RPMI8226 (cell line): ENCODE results near the gene TMEM35A.
"Not testable (repeated sequence)": the region's sequence is repeated elsewhere in the genome, so short reads cannot be mapped to it uniquely, and the experiment has no call there.

Source experiments
- DNase-seq: peaks from one replicate; pipeline ENCODE4 v3.0.0-alpha.2; 2015

The TMEM35A gene, protein sequence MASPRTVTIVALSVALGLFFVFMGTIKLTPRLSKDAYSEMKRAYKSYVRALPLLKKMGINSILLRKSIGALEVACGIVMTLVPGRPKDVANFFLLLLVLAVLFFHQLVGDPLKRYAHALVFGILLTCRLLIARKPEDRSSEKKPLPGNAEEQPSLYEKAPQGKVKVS

DNA sequence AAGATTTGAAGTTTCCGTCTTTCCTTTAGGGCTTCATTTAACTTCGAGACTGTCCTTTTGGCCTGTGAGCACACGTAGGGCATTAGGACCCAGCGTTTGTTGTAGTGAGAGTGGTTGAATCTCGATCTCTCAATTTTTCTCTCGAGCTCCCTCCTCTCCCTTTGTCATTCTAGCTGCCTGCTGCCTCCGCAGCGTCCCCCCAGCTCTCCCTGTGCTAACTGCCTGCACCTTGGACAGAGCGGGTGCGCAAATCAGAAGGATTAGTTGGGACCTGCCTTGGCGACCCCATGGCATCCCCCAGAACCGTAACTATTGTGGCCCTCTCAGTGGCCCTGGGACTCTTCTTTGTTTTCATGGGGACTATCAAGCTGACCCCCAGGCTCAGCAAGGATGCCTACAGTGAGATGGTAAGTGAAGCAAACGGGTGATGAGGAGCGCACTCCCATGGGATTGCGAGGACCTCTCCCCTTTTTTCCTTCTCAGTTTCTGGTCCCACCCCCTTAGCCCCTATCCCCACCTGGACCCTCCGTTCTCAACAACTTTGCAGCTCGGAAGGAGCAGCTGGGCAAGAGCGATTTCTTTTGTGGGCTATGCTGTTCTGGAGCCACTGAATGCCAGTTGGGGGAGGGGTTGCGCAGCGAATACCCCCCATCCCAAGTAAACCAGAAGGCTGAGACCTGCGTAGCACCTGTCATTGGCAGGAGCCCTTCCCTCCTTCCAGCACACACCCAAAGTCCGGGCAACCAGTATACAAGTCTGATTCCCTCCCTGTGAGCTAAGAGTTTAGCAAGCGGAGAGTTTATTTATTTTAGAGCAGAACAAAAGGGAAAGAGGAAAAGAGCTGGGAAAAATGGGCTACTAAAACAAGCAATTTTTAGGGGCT is at the start of gene TMEM35A:
Gene TMEM35A, plus strand, starts transcription at position 164 of the 883 bp plus-strand sequence. Its CDS starts 124 bp downstream, at position 288.
- no peak for DNase-seq

DNA sequence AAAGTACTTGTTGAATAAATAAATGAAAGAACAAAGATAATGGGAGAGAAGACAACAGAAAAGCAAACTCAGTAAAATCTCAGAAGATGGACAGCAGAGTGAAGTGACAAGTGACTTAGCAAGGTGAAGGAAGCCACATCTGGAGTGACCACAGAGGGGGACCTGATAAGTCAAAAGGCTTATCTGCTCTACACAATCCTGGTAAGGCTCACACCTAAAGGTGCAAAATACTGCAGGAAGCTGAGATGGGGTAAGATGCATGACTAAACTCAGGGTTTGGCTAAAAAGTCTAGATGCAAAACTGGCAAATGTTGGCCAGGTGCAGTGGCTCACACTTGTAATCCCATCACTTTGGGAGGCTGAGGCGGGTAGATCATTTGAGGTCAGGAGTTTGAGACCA is 49.0 kb upstream of the TMEM35A start:
- no peak for DNase-seq

DNA sequence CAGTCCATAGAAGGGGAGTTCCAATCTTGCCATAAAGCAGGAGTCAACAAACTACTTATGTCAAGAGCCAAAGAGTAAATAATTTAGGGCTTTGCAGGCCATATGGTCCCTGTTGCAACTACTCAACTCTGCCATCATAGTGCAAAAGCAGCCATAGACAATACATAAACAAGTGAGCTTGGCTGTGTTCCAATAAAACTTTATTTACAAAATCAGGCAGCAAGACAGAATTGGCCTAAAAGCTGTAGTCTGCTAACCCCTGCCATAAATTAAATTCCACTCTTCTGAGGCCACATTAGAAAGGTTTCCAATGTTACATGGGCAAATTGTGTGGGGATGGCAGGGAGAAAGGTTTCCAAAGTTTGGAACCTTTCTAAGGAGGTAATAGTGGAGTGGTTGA is 41.4 kb upstream of the TMEM35A start:
- DNase-seq = no peak

DNA sequence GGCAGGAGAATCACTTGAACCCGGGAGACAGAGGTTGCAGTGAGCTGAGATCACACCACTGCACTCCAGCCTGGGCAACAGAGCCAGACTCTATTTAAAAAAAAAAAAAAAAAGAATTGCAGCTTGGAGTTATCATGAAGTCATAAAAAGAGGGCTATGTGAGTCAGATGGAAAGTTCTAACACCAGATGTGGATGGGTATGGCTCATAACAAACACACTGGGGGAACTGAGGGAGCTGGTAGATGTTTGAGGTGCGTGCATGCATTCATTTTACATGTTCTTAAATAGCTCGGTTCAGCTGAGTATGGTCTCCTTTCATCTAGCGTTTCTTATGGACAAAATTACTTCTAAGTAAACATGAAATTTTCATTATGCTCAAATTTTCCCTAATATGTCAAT is 38.5 kb upstream of the TMEM35A start:
- no peak for DNase-seq

DNA sequence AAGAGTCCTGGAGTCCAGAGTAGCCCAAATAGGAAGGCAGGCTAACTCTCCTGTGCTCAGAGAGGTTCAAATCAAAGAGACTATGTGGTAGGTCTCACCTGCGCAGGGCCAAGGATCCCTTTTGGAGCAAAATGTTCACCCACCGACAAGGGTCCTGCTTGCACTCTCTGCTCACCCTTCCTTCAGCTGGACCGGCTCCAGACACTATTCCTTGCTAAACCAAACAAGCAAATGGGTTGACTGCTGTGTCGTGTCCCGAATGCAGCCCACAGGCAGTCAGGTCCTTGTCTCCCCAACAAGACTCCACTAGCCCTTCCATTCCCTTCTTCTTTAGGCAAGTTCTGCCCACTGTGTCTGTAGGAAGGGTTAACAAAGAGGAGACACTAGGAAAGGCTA is 27.5 kb upstream of the TMEM35A start:
- DNase-seq = no peak

DNA sequence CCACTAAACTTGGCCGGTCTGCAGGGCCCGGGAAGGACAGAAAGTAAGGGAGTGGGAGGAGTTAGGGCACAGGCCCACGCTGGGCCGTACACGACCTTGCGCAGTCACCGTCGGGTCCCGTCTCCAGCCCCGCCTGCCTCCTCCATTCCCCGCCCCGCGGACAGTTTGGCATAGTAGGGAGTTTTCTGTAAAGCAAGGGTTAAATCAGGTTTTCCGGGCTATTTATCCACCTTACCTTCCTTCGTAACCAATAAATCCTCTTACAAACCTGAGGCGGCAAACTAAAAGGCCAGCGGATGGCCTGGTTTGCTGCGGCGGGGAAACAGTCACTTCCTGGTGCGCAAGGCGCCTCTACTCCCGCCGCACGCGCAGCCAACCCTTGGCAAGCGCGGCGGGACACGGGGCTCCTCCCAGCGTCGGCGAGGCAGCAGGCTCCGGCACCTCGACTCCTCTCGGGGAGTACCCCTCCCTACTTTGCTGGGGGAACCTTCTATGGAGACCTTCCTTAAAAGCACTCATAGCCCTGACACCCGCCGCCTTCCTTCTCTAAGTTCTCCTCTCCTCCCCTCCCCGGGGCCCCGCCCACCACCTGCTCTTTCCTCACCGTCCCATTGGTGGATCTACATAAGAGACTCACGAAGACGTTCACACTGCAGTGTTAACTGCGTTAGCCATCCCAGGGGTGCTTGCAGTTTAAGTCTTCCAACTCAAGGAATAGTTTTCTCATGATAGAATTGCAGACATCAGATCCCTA is 27.0 kb upstream of the TMEM35A start, which contains the start of gene TRMT2B:
Gene TRMT2B, minus strand, starts transcription at position 563 of the 754 bp plus-strand sequence. CDS start 9,822 bp downstream, outside the sequence.
- DNase-seq = peak; percentile 82

DNA sequence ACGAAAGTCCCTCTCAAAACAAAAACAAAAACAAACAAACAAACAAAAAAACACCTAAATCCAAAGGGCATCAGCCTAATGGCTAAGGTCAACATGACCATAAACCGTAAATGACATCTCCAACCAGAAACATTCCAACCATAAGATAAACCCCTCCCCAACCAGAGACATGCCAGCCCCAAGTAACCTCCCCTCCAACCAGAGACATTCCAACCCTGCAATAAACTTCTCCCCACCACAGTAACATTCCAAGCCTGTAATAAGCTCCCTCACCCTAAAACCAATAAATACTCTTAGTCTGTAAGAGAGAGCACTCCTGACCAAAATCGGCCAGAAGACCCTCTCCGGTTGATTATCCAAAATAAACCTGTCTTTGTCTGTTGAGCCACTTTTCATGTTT is 22.1 kb upstream of the TMEM35A start:
- DNase-seq = not testable (repeated sequence)

DNA sequence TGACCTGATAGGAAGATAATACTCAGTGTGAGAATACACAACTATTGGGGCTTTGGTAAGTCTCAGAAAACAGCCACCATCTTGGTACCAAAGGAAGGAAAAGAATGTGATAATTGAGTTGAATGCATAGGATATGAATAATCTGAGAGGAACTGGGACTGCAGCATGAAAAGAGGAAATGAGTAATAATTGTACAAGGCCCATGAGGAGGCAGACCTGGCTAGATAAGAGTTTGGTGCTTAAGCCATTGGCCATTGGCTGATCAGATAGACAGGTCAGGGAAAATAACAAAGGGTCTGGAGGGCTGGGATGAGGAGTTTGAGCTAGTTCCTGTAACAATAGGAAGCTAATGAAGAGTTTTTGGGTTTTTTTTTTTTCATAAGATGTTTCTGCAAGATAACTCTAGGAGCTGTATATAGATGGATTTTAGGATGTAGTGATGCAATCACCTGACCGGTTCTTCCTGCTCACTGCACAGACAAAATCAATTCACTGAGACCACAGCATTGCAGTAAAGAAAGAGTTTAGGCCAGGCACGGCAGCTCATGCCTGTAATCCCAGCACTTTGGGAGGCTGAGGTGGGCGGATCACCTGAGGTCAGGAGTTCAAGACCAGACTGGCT is 21.5 kb upstream of the TMEM35A start:
- DNase-seq = no peak

DNA sequence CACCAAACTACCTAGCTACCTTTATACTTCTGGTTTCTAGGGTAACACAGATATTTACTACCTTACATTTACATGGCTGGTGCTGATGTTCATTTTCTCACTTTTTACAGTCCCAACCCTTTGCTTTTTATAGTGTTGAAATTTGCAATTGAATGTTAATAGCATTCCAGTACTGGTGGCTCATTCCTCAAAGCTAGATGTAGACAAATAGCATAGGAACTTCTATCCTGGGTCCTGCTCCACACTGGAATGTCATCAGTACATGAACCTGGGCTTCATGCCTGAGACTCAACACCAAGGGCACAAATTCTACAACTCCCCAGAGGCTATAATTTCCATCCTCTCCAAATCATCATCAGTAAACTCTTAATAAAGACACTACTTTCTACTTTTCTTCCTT is 16.5 kb upstream of the TMEM35A start:
- no peak for DNase-seq

DNA sequence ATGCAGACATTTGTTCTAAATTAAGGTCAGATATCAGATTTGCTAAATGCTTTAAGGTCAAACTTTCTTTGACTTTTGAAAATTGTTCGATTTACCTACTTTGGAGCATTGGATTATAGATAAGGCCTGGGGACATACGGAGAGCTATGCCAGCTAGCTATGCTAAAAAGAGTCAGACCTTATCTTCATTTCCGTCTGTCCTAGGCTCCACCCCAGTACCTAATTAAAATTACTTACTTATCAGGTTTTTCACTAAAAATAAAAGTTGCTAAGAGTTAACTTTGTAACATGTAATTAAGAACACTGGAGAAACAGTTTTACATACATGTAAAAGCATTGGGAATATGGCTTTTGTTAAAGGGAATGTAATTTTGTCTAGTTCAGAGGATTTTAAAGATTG is 7.1 kb upstream of the TMEM35A start:
- DNase-seq = no peak

DNA sequence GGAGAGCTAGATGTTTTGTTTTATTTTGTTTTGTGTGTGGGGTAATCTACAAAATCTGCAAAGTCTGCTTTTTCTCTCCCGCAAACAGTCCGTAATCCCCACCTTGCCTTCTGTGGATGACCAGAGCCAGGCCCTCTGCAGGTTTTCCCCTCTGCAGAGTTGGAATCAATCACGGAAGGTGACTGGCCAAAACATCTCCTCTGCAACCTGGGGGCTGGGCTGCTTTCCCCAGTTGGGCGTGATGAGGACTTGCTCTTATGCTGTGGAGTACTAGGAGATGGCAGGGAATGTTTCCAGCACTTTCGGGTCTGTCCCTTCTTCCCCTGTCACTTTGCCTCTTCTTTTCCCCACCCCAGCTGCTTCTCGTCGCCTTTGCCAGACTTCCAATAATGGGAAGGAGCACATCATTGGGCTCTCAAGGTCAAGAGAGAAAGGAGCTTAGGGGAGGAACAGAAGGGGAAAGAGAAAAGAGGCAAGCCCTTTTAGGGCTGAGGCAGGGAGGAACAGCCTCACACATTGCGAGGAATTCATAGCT is 1.1 kb downstream of the TMEM35A start:
- no peak for DNase-seq

DNA sequence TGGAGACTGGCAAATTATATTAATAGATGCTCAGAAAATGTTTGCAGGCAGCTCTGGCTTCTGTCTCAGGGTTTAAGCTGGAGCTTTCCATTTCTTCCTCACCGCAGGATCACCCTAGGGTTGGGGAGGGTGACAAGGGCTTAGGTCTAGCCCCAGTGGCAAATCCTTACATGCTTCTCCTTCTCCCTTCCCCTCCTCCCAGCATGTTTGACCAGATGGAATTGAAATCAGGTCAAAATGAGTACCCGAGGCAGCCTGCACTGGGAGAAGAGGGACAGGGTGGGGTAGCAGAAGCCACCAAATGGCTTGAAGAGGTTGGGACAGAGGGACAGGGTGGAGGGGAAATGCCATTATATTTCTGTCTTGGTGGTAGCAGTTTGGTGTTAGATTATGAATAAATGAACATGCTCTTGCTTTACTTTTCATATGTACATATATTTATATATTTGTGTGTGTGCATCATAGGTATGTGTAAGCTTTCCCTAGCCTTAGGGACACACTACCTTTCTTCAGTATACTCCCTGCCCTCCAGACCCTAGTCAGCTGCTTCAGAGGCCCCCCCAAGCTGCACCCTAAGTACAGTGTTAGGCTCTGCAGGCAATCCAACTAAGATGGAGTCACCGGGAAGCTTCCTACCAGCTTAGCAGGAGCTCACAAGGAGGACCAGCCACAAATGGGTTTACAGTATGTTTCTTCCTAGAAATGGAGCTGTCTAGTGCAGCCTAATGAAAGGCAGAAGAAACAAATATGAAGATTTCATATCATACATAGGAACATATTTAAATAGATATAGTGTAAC is 1.8 kb downstream of the TMEM35A start:
- DNase-seq = no peak

DNA sequence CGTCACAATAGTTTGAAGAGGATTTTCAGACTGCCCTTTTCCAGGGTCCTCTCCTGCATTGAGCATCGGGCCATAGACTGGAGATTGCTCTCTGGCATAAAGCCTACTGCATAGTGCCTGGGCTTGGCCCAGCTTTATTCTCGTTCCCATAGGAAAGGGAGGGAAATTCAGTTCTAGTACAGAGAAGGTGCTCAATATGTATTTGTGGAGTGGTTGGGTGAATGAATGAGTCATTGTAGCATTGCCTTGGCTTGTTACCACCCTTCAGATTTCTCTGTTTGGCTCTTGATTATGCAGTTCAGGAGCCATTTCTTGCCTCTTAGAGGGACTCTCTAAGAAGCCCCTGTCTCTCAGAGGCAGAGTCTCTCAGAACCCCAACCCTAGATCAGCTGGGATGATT is 2.6 kb downstream of the TMEM35A start:
- DNase-seq = no peak

DNA sequence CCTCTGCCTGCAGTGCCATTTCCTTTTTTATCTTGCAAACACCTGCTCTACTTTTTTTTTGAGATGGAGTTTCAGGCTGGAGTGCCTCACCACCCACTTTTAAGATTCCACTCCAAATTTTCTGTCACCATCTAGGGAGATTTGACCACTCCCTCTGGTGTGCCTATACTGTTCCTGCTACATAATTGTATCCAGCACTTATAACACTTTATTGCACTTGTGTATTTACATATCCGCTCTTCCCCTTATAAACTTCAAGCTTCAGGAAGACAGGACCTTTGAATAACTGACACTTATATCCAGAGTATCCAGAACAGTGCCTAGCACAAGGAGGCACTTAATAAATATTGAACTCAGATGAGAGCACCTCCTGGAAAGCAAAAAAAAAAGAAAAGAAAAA is 13.1 kb downstream of the TMEM35A start:
- no peak for DNase-seq

DNA sequence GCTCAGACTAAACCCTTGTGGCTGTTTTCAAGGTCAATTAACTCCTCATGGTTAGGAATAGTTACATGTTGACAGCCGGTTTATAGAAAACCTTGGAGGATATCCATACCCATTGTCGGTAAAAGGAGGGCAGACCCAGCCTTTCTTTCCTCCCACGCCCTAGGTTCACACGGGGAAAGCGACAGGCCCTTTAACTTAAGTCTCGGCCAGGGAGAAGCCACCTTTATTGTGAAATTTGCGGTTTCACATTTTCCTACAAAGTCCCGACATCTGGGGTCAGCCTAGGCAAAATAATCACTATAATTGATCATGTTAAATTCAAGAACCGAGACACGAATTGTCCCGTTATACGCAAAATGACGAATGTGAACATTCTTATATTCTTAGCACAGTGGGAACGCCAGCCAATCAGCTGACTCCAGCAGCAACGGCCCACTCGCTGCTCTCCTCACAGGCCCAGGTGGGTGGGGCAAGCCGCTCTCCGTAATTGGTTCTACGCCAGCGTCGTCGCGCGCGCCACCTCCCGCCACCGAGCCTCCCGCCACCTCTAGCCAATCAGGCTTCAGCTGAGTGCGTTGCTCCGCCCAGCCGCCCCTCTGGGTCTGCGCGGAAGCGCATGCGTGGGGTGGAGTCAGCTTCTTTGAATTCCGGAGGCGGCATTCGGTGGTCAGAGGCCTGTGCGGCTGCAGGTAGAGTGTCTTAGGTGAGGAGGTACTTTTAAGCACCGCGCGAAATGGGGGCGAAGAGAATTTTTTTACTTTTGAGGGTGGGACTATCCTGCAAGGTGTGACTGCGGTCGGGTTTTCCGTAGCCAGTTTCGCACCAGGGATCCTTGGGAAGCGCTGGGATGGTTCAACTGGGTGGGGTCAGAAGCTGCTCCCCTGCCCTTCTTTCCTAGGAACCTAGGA is 19.1 kb downstream of the TMEM35A start, which contains the start of gene CENPI:
Gene CENPI, plus strand, starts transcription at position 659 of the 908 bp plus-strand sequence. CDS start 2,867 bp downstream, outside the sequence.
- peak; percentile 94 for DNase-seq

DNA sequence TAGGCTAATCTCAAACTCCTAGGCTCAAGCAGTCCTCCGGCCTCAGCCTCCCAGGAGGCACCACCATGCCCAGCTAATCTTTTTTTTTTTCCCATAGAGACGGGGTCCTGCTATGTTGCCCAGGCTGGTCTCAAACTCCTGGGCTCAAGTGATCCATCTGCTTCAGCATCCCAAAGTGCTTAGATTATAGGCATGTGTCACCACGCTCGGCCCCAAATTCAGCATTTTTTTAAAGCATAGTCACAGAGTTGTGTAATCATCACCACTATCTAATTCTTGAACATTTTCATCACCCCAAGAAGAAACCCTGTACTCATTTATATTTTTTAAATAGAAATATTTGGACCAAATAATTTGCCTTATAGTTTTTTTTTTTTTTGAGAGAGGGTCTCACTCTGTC is 29.6 kb downstream of the TMEM35A start:
- DNase-seq = no peak

DNA sequence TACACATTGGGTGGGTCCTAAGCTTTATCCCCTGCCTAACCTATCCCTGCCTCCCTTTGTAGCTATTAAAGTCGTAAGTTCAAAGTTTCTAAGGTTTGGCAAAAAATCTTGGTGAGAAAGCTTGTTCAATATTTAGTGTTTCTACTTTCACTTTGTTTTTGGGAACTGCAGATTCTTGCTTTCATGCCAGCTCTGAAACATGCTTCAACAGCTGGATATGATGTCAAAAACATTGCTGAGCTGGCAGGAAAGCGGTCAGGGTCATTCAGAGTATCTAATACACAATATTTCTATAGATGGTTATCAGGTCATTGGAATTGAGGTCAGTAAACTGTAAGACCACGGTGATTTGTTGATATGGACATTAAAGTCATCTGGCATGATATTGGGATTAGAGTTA is 39.0 kb downstream of the TMEM35A start:
- DNase-seq = peak; percentile 4

DNA sequence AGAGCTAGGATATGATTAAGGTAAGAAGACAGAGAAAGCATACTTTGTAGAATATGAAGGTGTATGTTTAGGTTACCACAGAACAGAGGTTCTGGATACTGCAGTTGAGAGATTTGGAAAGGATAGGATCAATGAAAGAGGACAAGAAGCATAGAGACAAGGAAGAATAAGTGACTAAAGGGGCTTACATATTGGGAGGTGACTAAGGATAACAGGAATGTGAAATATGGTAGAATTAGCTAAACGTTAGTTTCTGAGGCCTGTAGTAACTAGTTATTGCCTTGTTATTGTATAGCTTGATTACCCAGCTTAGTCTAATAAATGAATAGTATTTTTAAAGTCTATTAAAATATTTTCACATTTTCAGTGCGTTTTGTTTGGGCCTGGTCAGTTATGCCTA is 57.6 kb downstream of the TMEM35A start:
- DNase-seq = no peak
